Thoracic aorta (tissue), 2 donors: ENCODE measurements around the gene ADCY3. TPM values are rescaled to one million over a fixed set of nuclear protein-coding genes. Genes with fewer than 3 reads are reported as not detected.

Source experiments
- ATAC-seq: fragments of 150-250 bp; one replicate; pipeline ENCODE4 v1.8.0; 2017; ENCODE audit warnings: low read depth; ENCODE audit not compliant: insufficient number of reproducible peaks, low FRiP score
- DNase-seq: peaks from one replicate; pipeline ENCODE4 v3.0.0-alpha.2; 2020; ENCODE audit warnings: low spot score
- H3K27ac ChIP-seq, 2 donors: fragments of 200-600 bp; sonication (generic); 1 replicate in 1 of 2; 2 replicates in 1 of 2; pipeline ENCODE4 v1.5.1; 2016; ENCODE audit warnings: mild to moderate bottlenecking in 2 of 2, moderate library complexity in 2 of 2
- H3K27me3 ChIP-seq: fragments of 200-600 bp; sonication (generic); replicated peaks from 2 replicates; pipeline ENCODE4 v1.6.0; 2016; ENCODE audit warnings: mild to moderate bottlenecking; ENCODE audit not compliant: insufficient read depth
- H3K36me3 ChIP-seq: fragments of 200-600 bp; sonication (generic); one replicate; pipeline ENCODE4 v1.5.1; 2016
- H3K4me1 ChIP-seq, 2 donors: fragments of 200-600 bp; sonication (generic); 1 replicate in 1 of 2; 2 replicates in 1 of 2; pipeline versions ENCODE4 v1.5.1 to v1.6.0; 2016; ENCODE audit warnings: low read depth in 2 of 2, mild to moderate bottlenecking in 1 of 2; ENCODE audit not compliant: control insufficient read depth in 1 of 2
- H3K4me3 ChIP-seq: fragments of 200-600 bp; sonication (generic); 2 replicates; pipeline ENCODE4 v1.5.1; 2016; ENCODE audit warnings: mild to moderate bottlenecking
- H3K9me3 ChIP-seq: fragments of 200-600 bp; sonication (generic); 2 replicates; pipeline ENCODE4 v1.5.1; 2016
- CTCF ChIP-seq: fragments of 200-600 bp; sonication (generic); IDR thresholded peaks from one replicate; pipeline ENCODE4 v1.5.1; 2019; ENCODE audit warnings: antibody characterized with exemption
- total RNA-seq, 2 donors: library from RNA; depleted of rRNA; stranded (reverse); fragments of >200 nt; gene quantifications; one replicate each; pipeline versions ENCODE4 v1.1.0 to v1.2.3, GENCODE V29; 2016

ADCY3 gene
- total RNA-seq, 2 donors from 2014 or later = 51.9 to 78.9 TPM

- DNase-seq (peak; percentile 53), ATAC-seq (peak; percentile 88)
- Histone ChIP-seq H3K9me3 (no peaks in the 10 kb centered on the region), H3K36me3 (peaks cover 2% of the 10 kb centered on the region), H3K27me3 (no peaks in the 10 kb centered on the region), H3K27ac (no peak overlapping the region), H3K4me1 (no peaks in the 10 kb centered on the region), H3K4me3 (no peak overlapping the region)
- TF ChIP-seq CTCF = peak; percentile 90
Observed at GRCh38 chr2:24827321-24828237, 92.5 kb downstream of the ADCY3 start.

GRCh38 chr2:24826773-24827145 lies 93.3 kb downstream of the ADCY3 start:
- H3K4me1 ChIP-seq = no peaks in the 10 kb centered on the region
- no peak for DNase-seq
- no peak for ATAC-seq
- peaks cover 7% of the 10 kb centered on the region for H3K36me3 ChIP-seq
- H3K4me3 ChIP-seq = no peak overlapping the region
- TF ChIP-seq CTCF = no peak
- H3K27me3 ChIP-seq = no peaks in the 10 kb centered on the region
- no peak overlapping the region for H3K27ac ChIP-seq
- H3K9me3 ChIP-seq = no peaks in the 10 kb centered on the region

GRCh38 chr2:24825883-24826772 lies 93.9 kb downstream of the ADCY3 start:
- TF ChIP-seq CTCF = no peak
- no peaks in the 10 kb centered on the region for H3K27me3 ChIP-seq
- ATAC-seq = no peak
- H3K27ac ChIP-seq = no peak overlapping the region
- H3K36me3 ChIP-seq = peaks cover 7% of the 10 kb centered on the region
- no peak for DNase-seq
- H3K4me3 ChIP-seq = no peak overlapping the region
- H3K4me1 ChIP-seq = no peaks in the 10 kb centered on the region
- no peaks in the 10 kb centered on the region for H3K9me3 ChIP-seq

GRCh38 chr2:24824966-24825882 lies 94.8 kb downstream of the ADCY3 start:
- ATAC-seq (no peak), DNase-seq (no peak)
- H3K27me3 ChIP-seq = no peaks in the 10 kb centered on the region
- no peak overlapping the region for H3K4me3 ChIP-seq
- no peaks in the 10 kb centered on the region for H3K9me3 ChIP-seq
- peaks cover 7% of the 10 kb centered on the region for H3K36me3 ChIP-seq
- TF ChIP-seq CTCF = peak; percentile 41
- H3K27ac ChIP-seq = no peak overlapping the region
- no peaks in the 10 kb centered on the region for H3K4me1 ChIP-seq
